ENCODE data around the gene GCAT.

GCAT gene

GRCh38 chr22:37846433-37846832 lies 38.7 kb downstream of the GCAT start:
- no peak for DNase-seq

GRCh38 chr22:37848587-37849088 lies 40.9 kb downstream of the GCAT start:
- no peak for DNase-seq

- peak; percentile 95 for DNase-seq
Observed at GRCh38 chr22:37849089-37849751, 41.5 kb downstream of the GCAT start, which contains the start of gene EIF3L. EIF3L (plus strand) TSS chr22:37849419; CDS start chr22:37849450, 31 bp downstream.

GRCh38 chr22:37850801-37851200 lies 43.1 kb downstream of the GCAT start:
- DNase-seq = no peak

GRCh38 chr22:37852418-37852817 lies 44.7 kb downstream of the GCAT start:
- DNase-seq = no peak

- DNase-seq = no peak
Observed at GRCh38 chr22:37854946-37855345, 47.2 kb downstream of the GCAT start.

- no peak for DNase-seq
Observed at GRCh38 chr22:37855462-37855861, 47.7 kb downstream of the GCAT start.

- no peak for DNase-seq
Observed at GRCh38 chr22:37860796-37861421, 53.2 kb downstream of the GCAT start.

- DNase-seq = no peak
Observed at GRCh38 chr22:37862570-37863325, 55.0 kb downstream of the GCAT start.

- DNase-seq = no peak
Observed at GRCh38 chr22:37865510-37865909, 57.8 kb downstream of the GCAT start.
